DMS153 (cell line): Measurements from ENCODE around the gene RTL10.

Source experiments
- DNase-seq: peaks from one replicate; lab custom pipeline; 2025; lab: John Stamatoyannopoulos, UW

RTL10 gene

DNA sequence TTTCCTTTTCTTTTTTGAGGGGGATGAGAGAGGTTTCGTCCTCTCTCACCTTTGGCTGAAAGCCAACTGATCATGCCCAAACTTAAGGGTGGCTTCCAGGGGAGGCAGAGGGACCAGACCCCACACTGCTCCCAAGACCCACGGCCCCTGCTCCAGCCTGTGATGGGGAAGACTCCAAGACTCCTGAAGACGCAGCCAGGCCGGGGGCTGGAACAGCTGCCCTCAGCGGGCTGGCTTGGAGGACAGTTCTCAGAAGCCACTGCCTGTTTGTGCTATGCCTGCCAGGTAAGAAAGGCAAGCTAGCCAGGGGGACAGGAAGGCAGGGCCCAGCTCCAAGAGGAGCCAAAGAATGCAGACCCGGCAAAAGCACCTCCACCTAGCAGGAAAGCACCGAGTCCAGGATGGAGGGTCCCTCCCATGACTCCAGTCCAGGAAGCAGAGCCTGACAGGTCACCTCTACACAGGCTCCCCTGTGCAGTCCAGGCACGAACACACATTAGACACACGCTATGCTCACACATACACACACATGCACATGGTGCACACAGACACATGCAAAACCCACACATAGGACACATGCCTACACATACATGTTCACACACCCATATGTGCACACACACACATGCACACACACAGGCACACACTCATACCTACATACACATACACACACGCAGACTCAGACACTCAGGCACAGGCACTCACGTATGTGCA lies 31.3 kb downstream of the RTL10 start:
- no peak for DNase-seq

- no peak for DNase-seq
Measured at GRCh38 chr22:19822301-19823117, 32.2 kb downstream of the RTL10 start.

DNA sequence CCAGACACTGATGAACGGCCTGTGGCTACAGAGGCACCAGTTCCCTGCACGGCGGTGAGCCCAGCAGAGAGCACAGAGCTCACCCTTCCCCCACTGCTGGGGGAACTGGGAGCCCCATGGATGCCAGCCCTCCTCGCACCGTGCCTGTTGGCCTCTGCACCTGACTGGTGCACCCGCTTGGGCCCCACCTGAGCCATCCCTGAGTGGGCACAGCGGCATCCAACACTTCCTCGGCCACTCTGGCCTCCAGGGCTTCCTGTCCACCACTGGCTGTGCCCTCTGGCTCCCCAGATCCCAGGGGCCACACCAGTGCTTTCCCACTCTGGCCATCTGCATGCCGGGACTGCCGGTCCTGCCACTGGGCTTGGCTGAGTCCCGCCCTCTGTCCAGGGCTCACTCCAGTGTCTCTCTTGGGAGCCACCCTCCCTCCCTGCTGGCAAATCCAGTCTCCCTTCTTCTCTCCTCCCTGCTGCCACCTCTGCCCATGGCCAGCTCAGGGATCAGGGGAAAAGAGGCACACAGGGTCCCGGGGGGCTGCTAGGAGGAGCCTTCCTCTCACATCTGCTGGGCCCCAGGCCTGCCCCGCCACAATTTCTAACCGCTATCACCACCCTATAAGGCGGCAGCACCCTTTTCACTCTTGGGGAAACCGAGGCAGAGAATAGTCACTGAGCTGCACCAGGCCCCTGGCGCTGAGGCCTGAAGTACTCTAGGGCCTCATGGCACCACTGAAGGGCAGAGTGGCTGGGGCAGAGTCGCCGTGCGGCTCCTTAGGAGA lies 33.0 kb downstream of the RTL10 start:
- no peak for DNase-seq

DNA sequence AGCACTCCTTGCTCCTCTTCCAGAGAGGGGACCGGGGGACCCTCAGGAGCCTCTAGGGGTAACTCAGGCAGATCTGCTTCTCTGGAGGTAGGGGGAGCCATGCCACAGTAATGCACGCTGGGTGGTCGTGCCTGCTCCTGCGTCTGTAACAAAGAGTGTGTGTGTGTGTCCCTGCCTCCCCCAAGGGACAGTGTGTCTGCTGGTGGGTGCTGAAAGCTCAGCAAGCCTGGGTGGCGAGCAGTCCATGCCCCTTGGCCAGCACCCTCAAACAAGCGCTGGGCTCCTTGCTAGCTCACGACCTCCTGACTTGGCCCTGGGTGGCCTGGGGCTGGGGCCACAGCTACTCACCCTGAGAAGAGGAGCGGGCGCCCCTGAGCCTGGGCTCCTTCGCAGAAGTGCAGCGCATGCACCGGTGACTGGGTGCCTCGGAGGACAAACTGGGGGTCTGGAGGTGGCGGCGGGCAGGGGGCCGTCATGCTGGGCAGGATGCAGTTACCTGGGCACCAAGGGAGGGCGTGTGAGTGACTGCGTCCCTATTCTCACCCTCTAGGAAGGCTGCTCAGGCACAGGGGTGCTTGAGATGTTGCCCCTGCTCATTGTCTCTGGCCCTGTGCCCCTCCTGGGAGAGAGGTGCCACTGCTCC lies 33.7 kb downstream of the RTL10 start:
- no peak for DNase-seq

DNA sequence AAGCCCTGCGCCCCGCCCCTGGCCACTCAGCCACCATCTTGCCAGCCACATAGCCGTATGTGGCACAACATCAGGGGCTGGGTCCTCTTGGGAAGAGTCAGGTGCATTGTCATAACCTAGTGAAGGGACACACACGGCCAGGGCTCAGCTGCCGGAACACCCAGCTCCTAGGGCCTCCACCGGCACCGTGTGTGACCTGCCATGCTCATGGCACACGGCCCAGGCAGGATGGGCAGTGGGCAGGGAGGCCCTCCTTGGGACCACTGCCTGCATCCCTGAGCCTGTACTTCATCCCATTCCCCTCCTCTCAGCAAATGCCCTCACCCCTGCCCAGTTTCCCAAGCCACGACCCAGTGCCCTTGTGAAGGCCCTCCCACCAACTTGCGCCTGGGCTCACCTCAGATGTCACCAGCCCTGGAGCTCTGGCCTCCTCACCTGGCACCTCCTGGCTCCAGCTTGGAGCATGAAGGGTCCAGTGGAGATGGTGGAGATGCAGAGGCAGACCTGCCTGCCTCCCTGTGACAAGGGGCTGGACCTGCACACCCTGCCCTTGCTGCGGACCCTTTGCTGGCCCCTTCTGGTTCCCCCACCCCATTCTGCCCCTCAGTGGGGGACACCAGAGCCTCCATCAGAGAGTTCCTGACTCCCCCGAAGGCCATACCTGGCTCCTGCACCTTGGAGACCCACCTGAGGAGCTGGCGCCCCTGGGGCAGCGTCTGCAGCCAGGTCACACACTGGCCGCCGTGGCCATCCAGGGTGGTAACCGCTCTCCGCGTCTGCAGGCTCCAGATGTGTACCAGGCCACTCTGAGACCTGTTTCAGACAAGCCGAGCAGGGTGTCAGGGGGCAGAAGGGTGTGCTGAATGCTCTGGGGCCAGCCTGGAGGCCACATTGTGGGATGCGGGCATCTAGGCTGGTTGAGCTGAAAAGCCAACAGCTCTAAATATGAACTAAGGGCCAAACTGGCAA lies 34.5 kb downstream of the RTL10 start:
- DNase-seq = no peak

DNA sequence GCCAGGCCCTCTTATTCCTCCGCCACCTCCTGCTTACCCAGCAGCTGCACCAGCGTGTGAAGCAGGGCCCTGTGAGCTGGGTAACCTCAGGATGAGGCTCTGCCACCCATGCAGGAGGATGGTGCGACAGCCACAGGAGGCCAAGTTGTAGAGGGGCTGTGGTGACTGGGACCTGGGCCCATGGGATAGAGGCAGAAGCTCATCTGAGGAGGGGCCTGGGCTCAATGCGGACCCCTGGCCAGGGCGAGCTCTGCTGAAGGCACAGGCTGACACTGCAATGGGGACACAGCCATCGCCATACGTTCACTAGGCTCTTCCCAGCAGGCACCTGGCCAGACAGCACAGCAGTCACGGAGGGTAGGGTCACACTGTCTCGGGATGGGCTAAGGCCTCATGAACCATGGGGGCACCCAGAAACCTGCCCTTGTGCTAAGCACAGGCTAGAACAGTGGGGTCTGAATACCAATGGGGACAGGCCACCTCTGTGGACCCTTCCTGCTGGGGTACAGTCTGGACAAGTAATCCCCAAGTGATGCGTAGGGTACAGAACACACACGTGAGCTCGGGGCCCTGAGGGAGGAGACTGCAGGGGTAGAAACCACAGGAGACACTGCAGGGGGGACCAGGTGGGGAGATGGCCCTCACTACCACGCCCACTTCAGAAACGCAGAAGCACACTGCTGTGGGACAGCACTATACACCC lies 35.3 kb downstream of the RTL10 start:
- DNase-seq = no peak

GRCh38 chr22:19818324-19819207 lies 36.1 kb downstream of the RTL10 start:
- DNase-seq = no peak

- no peak for DNase-seq
Measured at GRCh38 chr22:19816372-19817119, 38.1 kb downstream of the RTL10 start.

DNA sequence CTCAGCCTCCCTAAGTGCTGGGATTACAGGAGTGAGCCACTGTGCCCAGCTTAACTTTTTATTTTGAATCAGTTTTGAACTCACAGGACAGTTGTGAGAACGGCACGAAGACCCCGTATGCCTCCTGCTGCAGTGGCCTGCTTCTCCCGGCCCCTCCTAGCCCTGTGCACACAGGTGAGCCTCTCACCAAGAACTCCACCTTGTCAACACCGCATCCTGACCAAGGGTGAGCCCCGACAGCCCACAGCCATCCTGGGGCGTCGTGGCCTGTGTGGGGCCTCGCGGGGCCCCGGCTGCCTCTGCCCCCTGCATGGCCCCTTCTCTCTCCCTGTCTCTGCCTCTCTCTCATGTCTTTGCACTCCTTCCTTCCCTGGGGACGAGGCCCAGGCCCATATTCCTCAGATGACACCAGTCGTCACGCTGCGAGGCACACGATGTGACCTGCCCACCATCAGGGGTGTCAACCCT lies 38.8 kb downstream of the RTL10 start:
- no peak for DNase-seq

DNA sequence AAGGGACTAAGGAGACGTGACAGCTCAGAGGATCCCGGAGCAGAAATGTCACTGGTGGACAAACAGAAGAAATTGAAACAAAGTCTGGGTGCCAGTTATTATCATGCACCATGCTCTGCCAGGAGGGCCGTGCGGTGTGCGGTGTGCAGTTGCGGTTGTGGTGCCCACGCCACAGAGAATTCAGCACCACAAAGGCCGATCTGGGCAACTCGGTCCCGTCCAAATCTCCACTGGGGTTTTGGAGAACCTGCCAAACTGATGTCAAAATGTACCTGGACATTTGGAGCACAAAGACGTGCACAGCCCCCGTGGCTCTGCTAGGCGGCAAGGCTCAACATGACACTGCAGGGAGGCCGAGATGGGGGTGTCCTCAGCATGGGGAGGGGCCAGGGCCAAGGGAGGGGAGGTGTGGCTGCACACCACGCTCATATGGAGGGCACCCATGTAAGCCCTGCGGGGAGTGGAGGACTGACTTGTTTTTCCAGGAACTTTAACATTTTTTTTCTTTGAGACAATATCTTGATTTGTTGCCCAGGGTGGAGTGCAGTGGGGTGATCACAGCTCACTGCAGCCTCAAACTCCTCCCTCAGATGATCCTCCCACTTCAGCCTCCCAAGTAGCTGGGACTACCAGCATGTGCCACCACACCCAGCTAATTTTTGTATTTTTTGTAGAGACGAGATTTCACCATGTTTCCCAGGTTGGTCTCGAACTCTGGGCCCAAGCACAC lies 39.4 kb downstream of the RTL10 start:
- no peak for DNase-seq

- no peak for DNase-seq
Measured at GRCh38 chr22:19814428-19814827, 40.2 kb downstream of the RTL10 start.

- DNase-seq = no peak
Measured at GRCh38 chr22:19812910-19813309, 41.8 kb downstream of the RTL10 start.

DNA sequence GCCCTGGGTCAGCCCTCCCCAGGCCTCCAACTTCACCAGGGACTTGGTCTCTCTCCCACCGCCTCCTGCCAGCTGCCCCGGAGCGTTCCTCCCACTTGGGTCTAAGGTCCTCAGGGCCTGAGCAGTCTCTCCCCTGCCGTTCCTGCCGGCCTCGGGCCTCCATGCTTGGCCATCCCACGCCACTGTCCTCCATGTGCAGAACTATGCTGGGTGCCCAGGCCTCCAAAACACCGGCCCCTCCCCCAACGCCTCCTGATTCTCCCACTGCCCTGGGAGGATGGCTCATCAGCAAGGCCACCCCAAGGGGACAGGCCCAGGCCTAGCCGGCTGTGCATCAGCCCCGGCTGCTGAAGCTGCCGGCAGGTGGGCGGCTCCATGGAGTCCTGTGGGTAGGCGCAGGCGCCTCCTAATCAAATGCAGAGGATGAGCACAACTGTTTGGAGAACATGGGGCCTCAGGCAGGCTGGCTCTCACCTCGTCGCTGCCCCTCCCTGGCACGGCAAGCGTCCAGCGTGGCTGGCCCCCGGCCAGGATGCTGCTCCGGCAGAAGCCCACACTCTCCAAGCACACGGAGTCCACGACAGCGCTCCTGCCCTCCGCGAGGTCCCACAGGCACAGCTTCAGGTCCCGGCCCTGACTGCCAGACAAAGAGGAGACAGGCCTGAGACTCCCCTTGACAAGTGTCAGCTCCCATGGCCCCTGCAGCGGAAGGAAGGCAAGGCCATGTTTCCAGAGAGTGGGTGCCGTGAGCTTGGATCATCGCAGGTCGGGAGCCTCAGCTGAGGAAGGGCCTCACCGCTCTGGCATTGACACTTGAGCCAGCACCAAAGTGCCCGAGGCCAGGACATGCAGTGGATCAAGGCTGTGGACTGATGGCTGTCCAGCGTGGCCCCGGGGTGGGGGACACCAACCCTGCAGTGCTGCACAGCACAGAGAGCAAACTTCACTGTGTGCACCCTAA lies 42.6 kb downstream of the RTL10 start:
- no peak for DNase-seq

GRCh38 chr22:19811211-19811621 lies 43.5 kb downstream of the RTL10 start:
- no peak for DNase-seq

DNA sequence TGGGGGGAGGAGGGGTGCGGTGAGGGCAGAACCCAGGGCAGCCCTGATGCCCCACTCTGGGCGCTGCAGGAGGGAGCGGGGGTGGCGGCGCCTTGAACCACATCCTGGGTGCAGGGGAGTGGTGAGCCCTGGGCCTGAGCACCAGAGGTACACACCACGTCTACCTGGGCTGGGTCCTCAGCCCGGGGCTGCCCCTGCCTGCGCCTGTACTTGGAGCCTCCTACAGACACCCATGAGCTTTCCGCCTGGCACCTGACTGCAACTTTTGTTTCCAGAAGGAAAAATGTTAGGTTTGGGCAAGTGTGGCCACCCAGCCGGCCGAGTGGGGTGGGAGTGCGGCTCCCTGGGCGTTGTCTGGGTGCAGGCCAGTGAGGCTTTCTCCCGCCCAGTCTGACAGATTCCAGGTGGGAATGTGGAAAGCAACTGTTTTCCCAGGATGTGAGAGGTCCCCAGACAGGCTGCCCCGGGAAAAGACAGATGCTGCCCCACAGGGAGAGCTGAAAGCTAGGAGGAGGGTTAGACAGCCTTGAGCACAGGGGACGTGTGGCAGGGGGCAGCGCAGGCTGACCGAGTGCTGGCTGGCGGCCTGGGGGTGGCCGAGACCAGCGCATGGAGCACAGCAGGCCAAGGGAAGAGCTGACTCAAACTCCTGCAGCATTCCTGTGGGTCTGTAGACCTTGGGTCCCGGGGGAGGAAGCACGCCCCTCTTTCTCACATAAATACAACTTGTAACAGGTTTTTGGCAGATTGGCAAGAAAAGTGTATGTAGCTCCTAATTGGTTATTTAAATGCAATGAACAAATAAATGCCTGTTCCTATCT lies 44.1 kb downstream of the RTL10 start:
- DNase-seq = no peak

DNA sequence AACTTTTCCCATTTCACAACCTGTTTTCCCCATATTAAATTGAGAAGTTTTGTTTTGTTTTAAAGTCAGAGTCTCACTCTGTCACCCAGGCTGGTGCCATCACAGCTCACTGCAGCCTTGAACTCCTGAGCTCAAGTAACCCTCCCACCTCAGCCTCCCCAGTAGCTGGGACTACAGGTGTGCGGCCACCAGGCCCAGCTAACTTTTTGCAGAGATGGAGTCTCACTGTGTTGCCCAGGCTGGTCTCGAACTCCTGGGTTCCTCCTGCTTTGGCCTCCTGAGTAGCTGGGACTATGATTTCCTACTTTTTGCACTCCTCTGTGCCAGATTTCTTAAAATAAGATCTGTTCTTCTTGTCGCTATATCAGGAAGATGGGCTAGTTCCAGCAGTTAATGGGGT lies 44.9 kb downstream of the RTL10 start:
- DNase-seq = no peak
